Measurements from ENCODE around the gene CCDC57.

GRCh38 chr17:82204831-82205719 is 7.6 kb downstream of the CCDC57 start:
- TF ChIP-seq CTCF (conservative IDR thresholded peaks at IDR 0.05; ENCODE audit: low read depth, low read length) (no peak), EZH2 (IDR thresholded peaks at IDR 0.05; ENCODE audit: low read length, unreplicated experiment) (no peak)
